ENCODE results near the gene FTO.

- TF ChIP-seq CTCF (IDR thresholded peaks at IDR 0.05): no peak
- no peak for TF ChIP-seq POLR2A (IDR thresholded peaks at IDR 0.05)
Measured at GRCh38 chr16:53678756-53679343, 25.1 kb upstream of the FTO start.

Data from adrenal gland (tissue), 5 donors.